ENCODE data around the gene GLTP. TPM values are rescaled to one million over a fixed set of nuclear protein-coding genes. Genes with fewer than 3 reads are reported as not detected.
A peak's percentile ranks its signal among the peaks of the same experiment; 100 is the strongest.

Gene GLTP, protein sequence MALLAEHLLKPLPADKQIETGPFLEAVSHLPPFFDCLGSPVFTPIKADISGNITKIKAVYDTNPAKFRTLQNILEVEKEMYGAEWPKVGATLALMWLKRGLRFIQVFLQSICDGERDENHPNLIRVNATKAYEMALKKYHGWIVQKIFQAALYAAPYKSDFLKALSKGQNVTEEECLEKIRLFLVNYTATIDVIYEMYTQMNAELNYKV
- polyA plus RNA-seq (2011; rRNA removed) = 18.8 and 19.2 TPM in 2 replicates
- polyA plus RNA-seq (2012; cell fraction: cytosol; rRNA removed) = 14.9 and 19.2 TPM in 2 replicates
- polyA plus RNA-seq (2012; cell fraction: nucleus; rRNA removed) = 3.7 and 4.5 TPM in 2 replicates
- 16.7 to 16.9 TPM (median 16.9 TPM) in 3 replicates for polyA plus RNA-seq (2017; fragmentation: RNase III; extraction: RNeasy Plus Mini Kit Qiagen cat#74134 plus additional on column Dnase treatment)
- polyA minus RNA-seq (2011; rRNA and poly(A)+ RNA removed) = 49.3 and 53.3 TPM in 2 replicates

- Histone ChIP-seq H3K4me2 (peak within 1 kb of the TSS; percentile 99), H3K9me3 (no peaks in the 10 kb centered on the region), H3K27ac (peak within 1 kb of the TSS; percentile 82 to 90), H3K4me1 (peaks cover 43% of the 10 kb centered on the region), H3K4me3 (peak within 1 kb of the TSS; percentile 81)
- ChIA-PET CTCF (interaction anchor here (1.0 to 6.9 kb wide), 7 partner anchors 13 to 75 kb away, joined by 3 to 52 read pairs (median 8); no protein-coding TSS in a partner anchor), POLR2A (no interaction called here)
- ATAC-seq (peak; percentile 94), DNase-seq (ENCODE audit: low read depth in 1 of 2, low spot score in 1 of 2) (peak; percentile 78 to 88), FAIRE-seq (no peak)
- WGBS (ENCODE audit: missing lambda C conversion rate) = under 1% methylated on average over 68 of the region's 92 CpGs
- no peak for TF ChIP-seq ZC3H11A (IDR thresholded peaks at IDR 0.05)
- TF ChIP-seq HDAC2 (IDR thresholded peaks at IDR 0.05) = no peak
- TF ChIP-seq FOXS1 (CRISPR knock-in tag; IDR thresholded peaks at IDR 0.05) = no peak
- TF ChIP-seq RCOR1 (IDR thresholded peaks at IDR 0.05; ENCODE audit: low read depth, low read length) = no peak
- TF ChIP-seq TFCP2L1 (CRISPR knock-in tag; IDR thresholded peaks at IDR 0.05) = no peak
- no peak for TF ChIP-seq CHD2 (IDR thresholded peaks at IDR 0.05; ENCODE audit: low read length, partially characterized antibody)
- TF ChIP-seq NFE2L2 (conservative IDR thresholded peaks at IDR 0.05; ENCODE audit: low read length) = no peak
- TF ChIP-seq HOXB13 (CRISPR knock-in tag; IDR thresholded peaks at IDR 0.05; ENCODE audit: low read depth) = no peak
- no peak for TF ChIP-seq EP300 (IDR thresholded peaks at IDR 0.05)
- no peak for TF ChIP-seq ESRRA (IDR thresholded peaks at IDR 0.05; ENCODE audit: borderline replicate concordance, low read length)
- no peak for TF ChIP-seq CHD4 (IDR thresholded peaks at IDR 0.05; ENCODE audit: borderline replicate concordance)
- TF ChIP-seq BCL3 (IDR thresholded peaks at IDR 0.05) = 0 out of 3 replicates have a peak, but pooled peaks have one; percentile 34
- TF ChIP-seq, protein P1, sequence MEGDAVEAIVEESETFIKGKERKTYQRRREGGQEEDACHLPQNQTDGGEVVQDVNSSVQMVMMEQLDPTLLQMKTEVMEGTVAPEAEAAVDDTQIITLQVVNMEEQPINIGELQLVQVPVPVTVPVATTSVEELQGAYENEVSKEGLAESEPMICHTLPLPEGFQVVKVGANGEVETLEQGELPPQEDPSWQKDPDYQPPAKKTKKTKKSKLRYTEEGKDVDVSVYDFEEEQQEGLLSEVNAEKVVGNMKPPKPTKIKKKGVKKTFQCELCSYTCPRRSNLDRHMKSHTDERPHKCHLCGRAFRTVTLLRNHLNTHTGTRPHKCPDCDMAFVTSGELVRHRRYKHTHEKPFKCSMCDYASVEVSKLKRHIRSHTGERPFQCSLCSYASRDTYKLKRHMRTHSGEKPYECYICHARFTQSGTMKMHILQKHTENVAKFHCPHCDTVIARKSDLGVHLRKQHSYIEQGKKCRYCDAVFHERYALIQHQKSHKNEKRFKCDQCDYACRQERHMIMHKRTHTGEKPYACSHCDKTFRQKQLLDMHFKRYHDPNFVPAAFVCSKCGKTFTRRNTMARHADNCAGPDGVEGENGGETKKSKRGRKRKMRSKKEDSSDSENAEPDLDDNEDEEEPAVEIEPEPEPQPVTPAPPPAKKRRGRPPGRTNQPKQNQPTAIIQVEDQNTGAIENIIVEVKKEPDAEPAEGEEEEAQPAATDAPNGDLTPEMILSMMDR (IDR thresholded peaks at IDR 0.05) = peak; percentile 89
- no peak for TF ChIP-seq E2F6 (IDR thresholded peaks at IDR 0.05; ENCODE audit: borderline replicate concordance, low read depth)
- TF ChIP-seq POLR2A (IDR thresholded peaks at IDR 0.05; ENCODE audit: low read length) = peak; percentile 30; the same call in 1 of the 2 replicates
- TF ChIP-seq EHMT2 (IDR thresholded peaks at IDR 0.05; ENCODE audit: low read depth) = no peak
- TF ChIP-seq, protein P2, sequence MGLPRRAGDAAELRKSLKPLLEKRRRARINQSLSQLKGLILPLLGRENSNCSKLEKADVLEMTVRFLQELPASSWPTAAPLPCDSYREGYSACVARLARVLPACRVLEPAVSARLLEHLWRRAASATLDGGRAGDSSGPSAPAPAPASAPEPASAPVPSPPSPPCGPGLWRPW (IDR thresholded peaks at IDR 0.05) = no peak
- no peak for TF ChIP-seq EHF (CRISPR knock-in tag; IDR thresholded peaks at IDR 0.05)
- no peak for TF ChIP-seq ELK1 (IDR thresholded peaks at IDR 0.05; ENCODE audit: low read depth, low read length)
- no peak for TF ChIP-seq KDM5A (IDR thresholded peaks at IDR 0.05)
- no peak for TF ChIP-seq GATA3 (IDR thresholded peaks at IDR 0.05; ENCODE audit: borderline replicate concordance)
- no peak for TF ChIP-seq JUNB (IDR thresholded peaks at IDR 0.05)
- TF ChIP-seq ZNF302 (CRISPR knock-in tag; IDR thresholded peaks at IDR 0.05) = no peak
- TF ChIP-seq HMGXB4 (CRISPR knock-in tag; IDR thresholded peaks at IDR 0.05; ENCODE audit: borderline replicate concordance) = no peak
- no peak for TF ChIP-seq NPAS2 (CRISPR knock-in tag; IDR thresholded peaks at IDR 0.05; ENCODE audit: borderline replicate concordance)
- TF ChIP-seq HEYL (CRISPR knock-in tag; IDR thresholded peaks at IDR 0.05) = no peak
- no peak for TF ChIP-seq POLR2AphosphoS2 (conservative IDR thresholded peaks at IDR 0.05; ENCODE audit: low read length)
- peak; percentile 87 for TF ChIP-seq SMC3 (IDR thresholded peaks at IDR 0.05)
- TF ChIP-seq ZSCAN20 (CRISPR knock-in tag; IDR thresholded peaks at IDR 0.05) = no peak
- peak; percentile 48; the same call in 1 of the 2 replicates for TF ChIP-seq PHF8 (IDR thresholded peaks at IDR 0.05; ENCODE audit: borderline replicate concordance, low read depth)
- no peak for TF ChIP-seq FOSB (CRISPR knock-in tag; IDR thresholded peaks at IDR 0.05)
- TF ChIP-seq CBX2 (IDR thresholded peaks at IDR 0.05; ENCODE audit: borderline replicate concordance, low read depth) = no peak
- no peak for TF ChIP-seq BHLHE40 (IDR thresholded peaks at IDR 0.05; ENCODE audit: low read depth, low read length)
These were observed at the start of gene GLTP for GRCh38 chr12:109880043-109880931. TSS of gene GLTP (minus strand) at chr12:109880541. CDS start at chr12:109880374, 167 bp downstream.
